Psoas muscle (tissue), 8 donors: ENCODE results near the gene ALOX15B. TPM values are rescaled to one million over a fixed set of nuclear protein-coding genes. Genes with fewer than 3 reads are reported as not detected.
"Not testable (repeated sequence)": the region's sequence is repeated elsewhere in the genome, so short reads cannot be mapped to it uniquely, and the experiment has no call there.

Source experiments
- ATAC-seq, 4 donors: fragments of 200-7000 bp; cut with Tn5 transposase; one replicate each; pipeline ENCODE4 v1.9.1; 2020; ENCODE audit warnings: moderate library complexity in 3 of 4, mild to moderate bottlenecking in 2 of 4
- DNase-seq, 2 donors: peaks; one replicate each; pipeline ENCODE4 v3.0.0-alpha.2; 2020
- H3K27ac ChIP-seq: fragments of 200-600 bp; one replicate; pipeline ENCODE4 v1.8.0; 2022
- H3K27me3 ChIP-seq, 3 donors: fragments of 200-600 bp in 1 of 3; one replicate each; pipeline versions ENCODE4 v1.6.1 to v1.8.0; 2013 to 2022; ENCODE audit warnings: low read length in 2 of 3, mild to moderate bottlenecking in 2 of 3, moderate library complexity in 1 of 3; ENCODE audit not compliant: insufficient read depth in 3 of 3
- H3K36me3 ChIP-seq, 2 donors: fragments of 200-600 bp in 1 of 2; one replicate each; pipeline versions ENCODE4 v1.6.1 to v1.8.0; 2013 to 2022; ENCODE audit warnings: low read depth in 1 of 2, mild to moderate bottlenecking in 1 of 2, moderate library complexity in 1 of 2; ENCODE audit not compliant: insufficient read depth in 1 of 2
- H3K4me1 ChIP-seq: fragments of 200-600 bp; one replicate; pipeline ENCODE4 v1.8.0; 2022
- H3K4me3 ChIP-seq: fragments of 200-600 bp; one replicate; pipeline ENCODE4 v1.8.0; 2022; ENCODE audit warnings: mild to moderate bottlenecking
- H3K9me3 ChIP-seq: fragments of 200-600 bp; one replicate; pipeline ENCODE4 v1.8.0; 2022
- WGBS, 3 donors: extraction: QIAGEN DNeasy Blood & Tissue Kit; methylation state at CpG; one replicate each; pipeline versions ENCODE4 v1.1.6 to v1.1.7; 2013; 5-methylcytosine and 5-hydroxymethylcytosine counted together
- intact Hi-C, 2 donors: fragments of 100-400 bp; cut with DNase I; formaldehyde crosslinking; loops; one replicate each; pipeline versions ENCODE4 v1.11.0 to v1.14.2; 2022
- polyA plus RNA-seq, 3 donors: library from polyadenylated mRNA; stranded (reverse); fragments of 200-250 nt; gene quantifications; one replicate each; pipeline ENCODE4 v1.2.3, GENCODE V29; 2013
- total RNA-seq, 4 donors: library from RNA; stranded (reverse); fragmentation: NEBNext Ultra II Directional in 2 of 4; extraction: Animal tissue kit (Norgen Biotek cat#: 25700) in 2 of 4; gene quantifications; one replicate each; pipeline versions ENCODE4 v1.2.1 to v1.2.4, GENCODE V29; 2021 to 2023
- TF ChIP-seq, protein P1 (sequence below): fragments of 200-600 bp; IDR thresholded peaks from one replicate; pipeline ENCODE4 v1.8.0; 2022; ENCODE audit warnings: antibody characterized with exemption
- donor health status: healthy with polysubstance abuse.
- donor health status: DM: no; HTN: no; CAD: no; lungs with moderate emphysema.
- donor health status: Bipolar disorder and iron deficiency.
- donor health status: healthy.
- donor health status: DM: yes; HTN: yes; CAD: no.
- donor health status: DM: no; HTN: no; CAD: no.
- donor health status: DM: no; HTN: no; CAD: no.
- donor health status: DM: yes; HTN: yes; CAD: no.

The ALOX15B gene
- total and polyA plus RNA-seq, 7 donors: 0.09 to 1.1 (median 0.32) TPM; not detected in 2

DNA sequence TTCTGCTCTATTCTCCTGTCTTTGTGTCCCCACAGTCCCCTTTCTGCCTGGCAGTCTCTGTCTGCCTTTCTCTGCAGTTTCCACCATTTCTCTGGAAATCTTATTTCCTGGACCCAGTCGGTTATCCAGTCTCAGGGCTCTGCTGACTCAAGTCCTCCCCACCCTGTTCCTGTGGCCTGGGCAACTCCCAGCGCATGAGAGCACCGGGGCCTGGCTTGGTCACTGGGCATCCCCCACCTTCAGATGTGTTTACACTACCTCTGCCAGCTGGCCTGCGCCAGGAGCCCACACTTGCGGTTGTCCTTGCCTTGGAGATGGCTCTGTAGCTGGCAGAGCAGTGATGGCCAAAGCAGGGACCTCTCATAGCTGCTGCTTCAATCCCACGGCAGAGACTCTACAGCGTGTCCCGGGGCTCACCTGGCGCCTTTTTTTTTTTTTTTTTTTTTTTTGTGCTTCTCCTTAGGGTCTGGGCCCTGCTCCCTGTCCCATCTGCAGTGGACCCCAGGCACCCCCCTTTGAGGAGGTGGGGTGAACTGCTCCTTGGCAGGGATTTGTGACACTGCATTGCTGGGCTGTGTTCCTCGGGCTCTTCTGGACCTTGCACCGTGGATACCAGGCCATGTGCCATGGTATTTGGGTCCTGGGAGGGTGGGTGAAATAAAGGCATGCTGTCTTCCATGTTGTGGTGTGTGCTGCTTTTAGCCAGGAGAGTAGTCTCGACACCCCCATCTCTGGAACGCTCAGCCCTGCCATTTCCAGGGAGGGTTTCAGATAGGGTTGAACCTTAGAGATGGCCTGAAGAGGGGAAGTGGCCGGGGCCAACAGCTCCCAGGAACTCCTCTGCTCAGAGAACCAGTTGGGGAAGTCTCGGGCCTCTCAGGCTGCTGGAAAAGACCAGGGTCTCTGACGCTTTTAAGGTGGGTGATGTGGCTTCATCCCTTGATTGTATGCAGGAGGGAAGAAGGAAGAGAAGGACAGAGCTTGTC lies 18.9 kb upstream of the ALOX15B start:
- intact Hi-C loops: loop anchor here in 1 of 2 donors (10.0 kb wide), 1 partner anchor 225 kb away; no protein-coding TSS in a partner anchor

DNA sequence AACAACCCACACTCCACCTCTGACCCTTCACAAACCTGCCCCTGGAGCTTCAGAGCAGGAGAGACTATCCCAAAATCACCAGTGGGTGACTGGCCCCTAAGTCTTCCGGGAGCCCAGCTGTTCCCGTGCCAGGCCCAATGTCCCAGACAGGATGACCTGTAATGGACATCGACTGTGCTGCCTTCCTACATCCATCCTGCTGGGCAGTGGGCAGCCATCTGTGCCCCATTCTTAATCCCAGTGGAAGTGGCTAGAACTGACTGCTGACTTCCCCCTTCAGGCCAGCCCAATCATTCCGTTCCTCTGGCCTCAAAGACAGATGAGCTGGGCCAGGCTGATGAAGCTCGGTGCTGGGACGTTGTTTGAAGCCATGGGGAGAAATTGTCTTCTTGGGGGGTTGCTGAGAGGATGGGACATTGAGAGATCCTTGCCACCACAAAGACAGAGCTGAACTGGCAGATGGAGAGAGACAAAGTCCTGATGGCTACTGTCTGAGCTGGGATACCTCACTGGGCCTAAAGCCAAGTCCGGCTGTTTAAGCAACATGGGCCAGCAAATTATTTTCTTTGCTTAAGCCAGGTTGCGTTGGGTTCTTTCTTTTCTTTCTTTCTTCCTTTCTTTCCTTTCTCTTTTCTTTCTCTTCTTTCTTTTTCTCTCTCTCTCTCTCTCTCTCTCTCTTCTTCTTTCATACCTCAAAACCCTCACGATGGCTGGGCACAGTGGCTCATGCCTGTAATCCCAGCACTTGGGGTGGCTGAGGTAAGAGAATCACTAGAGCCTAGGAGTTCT lies 17.9 kb upstream of the ALOX15B start:
- TF ChIP-seq, protein P1, sequence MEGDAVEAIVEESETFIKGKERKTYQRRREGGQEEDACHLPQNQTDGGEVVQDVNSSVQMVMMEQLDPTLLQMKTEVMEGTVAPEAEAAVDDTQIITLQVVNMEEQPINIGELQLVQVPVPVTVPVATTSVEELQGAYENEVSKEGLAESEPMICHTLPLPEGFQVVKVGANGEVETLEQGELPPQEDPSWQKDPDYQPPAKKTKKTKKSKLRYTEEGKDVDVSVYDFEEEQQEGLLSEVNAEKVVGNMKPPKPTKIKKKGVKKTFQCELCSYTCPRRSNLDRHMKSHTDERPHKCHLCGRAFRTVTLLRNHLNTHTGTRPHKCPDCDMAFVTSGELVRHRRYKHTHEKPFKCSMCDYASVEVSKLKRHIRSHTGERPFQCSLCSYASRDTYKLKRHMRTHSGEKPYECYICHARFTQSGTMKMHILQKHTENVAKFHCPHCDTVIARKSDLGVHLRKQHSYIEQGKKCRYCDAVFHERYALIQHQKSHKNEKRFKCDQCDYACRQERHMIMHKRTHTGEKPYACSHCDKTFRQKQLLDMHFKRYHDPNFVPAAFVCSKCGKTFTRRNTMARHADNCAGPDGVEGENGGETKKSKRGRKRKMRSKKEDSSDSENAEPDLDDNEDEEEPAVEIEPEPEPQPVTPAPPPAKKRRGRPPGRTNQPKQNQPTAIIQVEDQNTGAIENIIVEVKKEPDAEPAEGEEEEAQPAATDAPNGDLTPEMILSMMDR: no peak
- Histone ChIP-seq H3K4me1 (peaks cover 5% of the 10 kb centered on the region), H3K4me3 (no peak overlapping the region), H3K36me3 (no peaks in the 10 kb centered on the region), H3K27me3 (peaks cover 0 to 7% (median 4%) of the 10 kb centered on the region in 3 donors), H3K9me3 (no peaks in the 10 kb centered on the region), H3K27ac (no peak overlapping the region)
- intact Hi-C loops: loop anchor here in 1 of 2 donors (10.0 kb wide), 1 partner anchor 226 kb away; no protein-coding TSS in a partner anchor
- ATAC-seq (no peak), DNase-seq (no peak)
- 73 to 80% (median 75%) methylated on average over 9 of the region's 9 CpGs for WGBS, 3 donors

More for the DNA sequence above, 18.9 kb upstream of the ALOX15B start:
- H3K27me3 ChIP-seq: peaks cover 0 to 17% (median 8%) of the 10 kb centered on the region in 3 donors
- TF ChIP-seq, protein P1: no peak
- H3K9me3 ChIP-seq: no peaks in the 10 kb centered on the region
- no peak overlapping the region for H3K27ac ChIP-seq
- no peak overlapping the region for H3K4me3 ChIP-seq
- peaks cover 5% of the 10 kb centered on the region for H3K4me1 ChIP-seq
- no peaks in the 10 kb centered on the region for H3K36me3 ChIP-seq
- ATAC-seq: no peak
- no peak for DNase-seq
- WGBS, 3 donors: 61 to 71% (median 71%) methylated on average over 15 to 16 of the region's 16 CpGs

DNA sequence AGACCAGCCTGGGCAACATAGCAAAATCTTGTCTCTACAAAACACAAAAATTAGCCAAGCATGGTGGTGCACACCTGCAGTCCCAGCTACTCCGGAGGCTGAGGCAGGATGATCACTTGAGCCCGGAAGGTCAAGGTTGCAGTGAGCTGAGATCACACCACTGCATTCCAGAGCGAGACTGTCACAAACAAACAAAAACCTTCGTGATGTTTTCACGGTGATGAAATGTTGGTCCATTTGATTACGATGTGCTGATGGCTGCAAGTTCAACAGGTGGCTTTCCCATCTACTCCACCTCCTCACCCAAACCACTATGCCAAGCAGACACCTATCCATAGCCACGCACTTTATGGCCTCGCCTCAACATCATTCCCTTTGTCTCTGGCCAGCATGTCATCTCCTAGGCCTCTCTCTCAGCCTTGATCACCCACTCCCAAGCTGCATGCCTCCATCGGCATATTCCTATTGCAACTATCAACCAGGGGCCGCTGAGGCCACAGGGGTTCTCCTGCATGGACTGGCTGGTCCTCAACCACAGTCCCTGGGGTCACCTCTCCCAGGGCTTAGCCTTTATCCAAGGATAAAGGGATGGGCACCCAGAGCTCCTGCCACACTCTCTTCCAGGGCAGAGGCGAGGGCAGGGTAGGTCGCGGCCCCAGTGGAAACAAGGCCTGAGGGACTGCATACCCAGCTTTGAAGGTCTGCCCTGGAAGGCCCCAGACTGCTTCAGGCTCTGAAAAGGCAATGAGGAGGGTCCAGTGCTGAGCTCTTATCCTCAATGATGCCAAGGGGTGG lies 17.1 kb upstream of the ALOX15B start:
- Histone ChIP-seq H3K4me1 (no peaks in the 10 kb centered on the region), H3K9me3 (no peaks in the 10 kb centered on the region), H3K36me3 (no peaks in the 10 kb centered on the region), H3K4me3 (no peak overlapping the region), H3K27me3 (no peaks in the 10 kb centered on the region), H3K27ac (no peak overlapping the region)
- TF ChIP-seq, protein P1: no peak
- WGBS, 3 donors: 89 to 94% (median 93%) methylated on average over 13 of the region's 13 CpGs
- DNase-seq (no peak), ATAC-seq (no peak)
- intact Hi-C loops: loop anchor here in 1 of 2 donors (10.0 kb wide), 1 partner anchor 227 kb away; no protein-coding TSS in a partner anchor

GRCh38 chr17:8022360-8023003 lies 16.4 kb upstream of the ALOX15B start:
- no peak for DNase-seq
- intact Hi-C loops: loop anchor here in 1 of 2 donors (10.0 kb wide), 1 partner anchor 228 kb away; no protein-coding TSS in a partner anchor
- no peak overlapping the region for H3K27ac ChIP-seq
- ATAC-seq: no peak
- no peaks in the 10 kb centered on the region for H3K9me3 ChIP-seq
- H3K4me1 ChIP-seq: no peaks in the 10 kb centered on the region
- TF ChIP-seq, protein P1: no peak
- H3K4me3 ChIP-seq: no peak overlapping the region
- H3K36me3 ChIP-seq: no peaks in the 10 kb centered on the region
- peaks cover 0 to 2% (median 2%) of the 10 kb centered on the region in 3 donors for H3K27me3 ChIP-seq
- 74 to 82% (median 78%) methylated on average over 4 of the region's 4 CpGs for WGBS, 3 donors

DNA sequence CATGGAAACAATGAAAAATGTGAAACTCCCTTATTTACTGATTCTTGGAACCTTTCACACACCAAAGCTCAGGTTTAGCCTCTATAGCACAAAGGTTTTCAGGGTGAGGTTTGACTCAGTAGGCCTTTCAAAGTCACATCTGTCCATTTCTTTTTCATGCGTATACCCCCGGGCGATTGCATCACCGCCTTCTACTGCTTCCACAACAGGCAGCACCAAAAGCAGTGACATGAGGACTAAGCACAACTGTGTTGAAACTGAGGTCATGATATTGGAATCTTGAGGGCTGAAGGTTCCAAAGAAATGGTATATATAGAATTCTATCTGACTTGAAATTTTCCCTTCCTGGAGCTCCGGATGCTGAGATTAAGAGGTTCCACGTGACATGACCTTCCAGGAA lies 14.7 kb upstream of the ALOX15B start:
- H3K27ac ChIP-seq, H3K9me3 ChIP-seq, H3K4me3 ChIP-seq, DNase-seq, H3K36me3 ChIP-seq, ATAC-seq, H3K4me1 ChIP-seq: not testable (repeated sequence)
- peaks cover 0 to 10% (median 3%) of the 10 kb centered on the region in 3 donors for H3K27me3 ChIP-seq
- intact Hi-C loops: loop anchor here in 1 of 2 donors (10.0 kb wide), 1 partner anchor 229 kb away; no protein-coding TSS in a partner anchor
- 54 to 62% (median 61%) methylated on average over 6 of the region's 6 CpGs for WGBS, 3 donors
